GM21528 (cell line): ENCODE measurements around the gene BACE1-AS.
"Not testable (repeated sequence)": the region's sequence is repeated elsewhere in the genome, so short reads cannot be mapped to it uniquely, and the experiment has no call there.

Experiments used
- ATAC-seq: cut with Tn5 transposase; IDR thresholded peaks from one replicate; pipeline ENCODE4 v1.9.1; 2021; ENCODE audit warnings: mild to moderate bottlenecking, moderate library complexity; ENCODE audit not compliant: unreplicated experiment, low FRiP score

The BACE1-AS gene

GRCh38 chr11:117316197-117316961 lies 25.2 kb downstream of the BACE1-AS start, which contains the start of gene BACE1:
Gene BACE1 (minus strand): TSS chr11:117316256. CDS start chr11:117315795, 461 bp downstream.
- no peak for ATAC-seq

- ATAC-seq, result no peak
These were observed 27.6 kb downstream of the BACE1-AS start for GRCh38 chr11:117318738-117319137.

- ATAC-seq, result no peak
These were observed 28.2 kb downstream of the BACE1-AS start for GRCh38 chr11:117319214-117319840.

DNA sequence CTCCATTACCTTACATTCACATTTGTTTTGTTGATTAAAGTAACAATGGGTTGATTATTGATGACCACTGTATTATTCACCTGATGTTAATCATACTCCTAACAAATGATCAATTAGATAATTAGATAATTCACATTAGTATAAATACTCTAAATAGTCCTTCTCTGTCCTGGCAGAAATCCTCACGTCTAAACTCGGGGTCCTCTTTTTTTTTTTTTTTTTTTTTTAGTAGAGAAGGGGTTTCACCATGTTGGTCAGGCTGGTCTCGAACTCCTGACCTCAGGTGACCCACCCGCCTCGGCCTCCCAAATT lies 36.1 kb downstream of the BACE1-AS start:
- ATAC-seq, result not testable (repeated sequence)

- ATAC-seq, result peak; percentile 95
These were observed 36.6 kb downstream of the BACE1-AS start, which contains the start of gene CEP164 for GRCh38 chr11:117327567-117328374. Gene CEP164 (plus strand): TSS chr11:117327854. CDS start chr11:117338587, 10,733 bp downstream.

GRCh38 chr11:117328375-117329010 lies 37.3 kb downstream of the BACE1-AS start:
- peak; percentile 12 for ATAC-seq

DNA sequence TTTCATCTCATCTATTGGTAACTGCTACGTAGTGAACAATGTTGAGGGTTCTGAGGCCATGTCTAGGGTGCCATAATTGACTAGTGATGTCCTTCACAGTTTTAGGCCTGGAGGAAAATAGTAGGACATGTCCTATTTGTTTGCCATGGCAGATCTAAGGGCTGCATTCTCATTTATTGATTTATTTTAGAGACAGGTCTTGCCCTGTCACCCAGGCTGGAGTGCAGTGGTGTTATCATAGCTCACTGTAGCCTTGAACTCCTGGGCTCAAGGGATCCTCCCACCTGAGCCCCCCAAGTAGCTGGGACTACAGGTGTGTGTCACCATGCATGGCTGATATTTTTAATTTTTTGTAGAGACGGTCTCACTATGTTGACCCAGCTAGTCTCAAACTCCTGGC lies 41.7 kb downstream of the BACE1-AS start:
- no peak for ATAC-seq

DNA sequence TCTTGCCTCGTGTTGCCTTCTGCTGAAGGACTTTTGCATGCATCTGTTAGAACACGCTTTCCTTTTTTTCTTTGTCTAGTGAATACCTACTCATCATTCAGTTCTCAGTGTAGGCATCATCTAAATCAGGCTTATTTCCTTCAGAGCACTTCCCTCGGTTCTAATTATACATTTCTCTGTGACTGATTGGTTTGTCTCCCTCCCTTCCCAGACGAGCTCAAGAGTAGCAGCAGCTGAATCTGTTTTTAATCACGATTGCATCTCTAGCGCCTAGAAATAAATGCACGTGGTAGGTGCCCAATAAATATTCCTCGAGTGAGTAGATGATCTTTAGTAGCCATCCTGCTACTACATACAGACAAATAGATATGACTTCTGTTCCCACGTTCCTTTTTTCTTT lies 42.8 kb downstream of the BACE1-AS start:
- no peak for ATAC-seq

- no peak for ATAC-seq
These were observed 43.8 kb downstream of the BACE1-AS start for GRCh38 chr11:117334896-117335295.

DNA sequence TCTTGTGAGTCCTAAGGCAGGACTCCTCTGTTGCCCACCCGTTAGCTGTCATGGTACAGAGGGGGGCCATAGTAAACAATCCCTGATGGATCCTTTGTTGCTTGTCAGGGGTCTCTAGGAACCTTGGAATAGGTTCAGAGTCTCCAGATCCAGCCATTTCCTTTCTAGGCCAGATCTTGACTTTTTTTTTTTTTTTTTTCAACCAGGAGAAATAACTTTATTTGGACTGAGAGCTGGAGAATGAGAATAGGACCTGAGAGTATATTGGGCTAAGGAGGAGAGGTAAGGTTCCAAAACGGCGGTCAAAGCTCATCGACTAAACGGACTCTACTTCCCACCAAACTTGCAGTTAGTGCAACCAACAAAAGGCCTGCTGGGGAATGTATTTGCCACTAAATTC lies 44.3 kb downstream of the BACE1-AS start:
- ATAC-seq, result no peak

DNA sequence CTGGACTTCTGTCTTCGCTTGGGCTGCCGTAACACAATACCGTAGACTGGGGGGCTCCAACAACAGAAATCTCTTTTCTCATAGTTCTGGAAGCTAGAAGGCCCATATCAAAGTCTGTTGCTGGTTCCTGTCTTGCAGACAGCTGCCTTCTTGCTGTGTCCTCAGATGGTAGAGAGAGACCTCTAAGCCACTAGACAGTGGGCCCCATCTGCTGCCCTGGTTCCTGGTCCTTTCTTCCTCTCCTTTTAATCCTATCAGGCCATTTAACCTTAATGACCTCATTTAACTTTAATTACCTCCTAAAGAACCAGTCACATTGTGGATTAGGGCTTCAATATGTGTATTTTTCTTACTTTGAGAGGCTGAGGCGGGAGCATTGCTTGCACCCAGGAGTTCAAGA lies 45.9 kb downstream of the BACE1-AS start:
- no peak for ATAC-seq
